Stimulated activated CD4-positive, alpha-beta T cell treated with anti-CD3 and anti-CD28 coated beads, Interleukin-2, amount 100 ng/mL, for 4 hours (primary cell): Measurements from ENCODE around the gene ENTR1.

Experiments used
- DNase-seq: peaks from one replicate; pipeline ENCODE4 v3.0.0-alpha.2; 2020; ENCODE audit warnings: low read depth

Gene ENTR1

DNA sequence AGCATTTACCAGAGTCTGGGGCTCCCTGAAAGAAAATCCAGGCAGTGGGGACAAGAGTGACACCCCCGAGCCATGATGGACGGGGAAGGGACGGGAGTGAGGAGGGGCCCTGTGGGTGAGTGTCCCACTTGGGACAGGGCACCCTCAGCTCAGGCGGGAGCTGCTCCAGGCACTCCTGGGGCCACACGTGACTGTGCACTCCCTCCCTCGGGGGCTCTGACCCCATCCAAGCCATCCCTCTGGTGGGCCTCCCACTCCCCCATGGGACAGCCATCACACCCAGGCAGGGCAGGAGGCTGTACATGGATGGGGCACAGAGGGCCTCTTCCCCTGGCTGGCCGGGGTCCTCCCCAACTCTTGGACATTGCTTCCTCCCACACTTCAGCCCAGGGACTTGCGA is 34.0 kb downstream of the ENTR1 start:
- DNase-seq = no peak

GRCh38 chr9:136375096-136375495 is 35.3 kb downstream of the ENTR1 start:
- DNase-seq = no peak

- no peak for DNase-seq
Measured at GRCh38 chr9:136374183-136374575, 36.2 kb downstream of the ENTR1 start.

DNA sequence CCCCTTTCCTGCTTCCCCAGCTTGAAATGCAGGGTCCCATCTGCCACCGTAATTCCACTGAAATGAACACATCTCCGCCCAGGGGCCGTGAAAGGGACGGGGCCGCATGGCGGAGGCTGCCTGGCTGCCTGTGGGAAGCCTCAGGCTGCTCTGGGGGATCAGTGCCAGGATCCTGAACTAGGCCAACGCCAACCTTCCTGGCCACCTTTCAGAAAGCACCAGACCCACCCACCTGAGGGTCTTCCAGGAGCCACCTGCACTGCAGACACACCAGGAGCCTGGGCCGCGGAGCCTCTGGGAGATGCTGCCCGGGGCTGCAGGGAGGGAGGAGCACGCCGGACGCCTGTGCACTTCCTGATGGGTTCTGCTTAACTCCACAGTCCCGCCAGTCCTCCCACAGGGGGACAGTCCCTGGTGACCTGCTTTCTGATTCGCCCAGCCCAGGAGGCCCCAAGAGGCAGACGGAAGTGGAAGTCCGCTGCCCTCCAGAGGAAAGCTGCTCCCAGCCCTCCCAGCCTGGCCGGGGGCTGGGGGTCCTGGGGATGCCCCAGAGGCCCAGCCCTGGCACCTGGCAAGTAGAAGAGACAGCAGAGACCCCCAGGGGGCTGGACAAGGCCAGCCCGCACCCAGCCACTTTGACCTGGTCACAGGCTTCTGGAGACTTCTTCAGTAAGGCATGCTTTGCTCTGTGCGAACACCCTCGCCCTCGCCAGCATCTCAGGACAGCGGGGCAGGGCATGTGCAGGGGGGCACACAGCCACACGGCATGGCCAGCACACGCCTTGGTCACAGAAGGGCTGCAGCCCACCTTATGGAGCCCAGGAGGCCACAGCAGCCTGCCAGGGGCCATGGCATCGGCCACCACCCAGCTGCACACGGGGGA is 36.9 kb downstream of the ENTR1 start, which contains the start of gene CARD9:
TSS of gene CARD9 (minus strand) at position 370 of the 883 bp plus-strand sequence. CDS start 1,591 bp downstream, outside the sequence.
- DNase-seq = no peak

DNA sequence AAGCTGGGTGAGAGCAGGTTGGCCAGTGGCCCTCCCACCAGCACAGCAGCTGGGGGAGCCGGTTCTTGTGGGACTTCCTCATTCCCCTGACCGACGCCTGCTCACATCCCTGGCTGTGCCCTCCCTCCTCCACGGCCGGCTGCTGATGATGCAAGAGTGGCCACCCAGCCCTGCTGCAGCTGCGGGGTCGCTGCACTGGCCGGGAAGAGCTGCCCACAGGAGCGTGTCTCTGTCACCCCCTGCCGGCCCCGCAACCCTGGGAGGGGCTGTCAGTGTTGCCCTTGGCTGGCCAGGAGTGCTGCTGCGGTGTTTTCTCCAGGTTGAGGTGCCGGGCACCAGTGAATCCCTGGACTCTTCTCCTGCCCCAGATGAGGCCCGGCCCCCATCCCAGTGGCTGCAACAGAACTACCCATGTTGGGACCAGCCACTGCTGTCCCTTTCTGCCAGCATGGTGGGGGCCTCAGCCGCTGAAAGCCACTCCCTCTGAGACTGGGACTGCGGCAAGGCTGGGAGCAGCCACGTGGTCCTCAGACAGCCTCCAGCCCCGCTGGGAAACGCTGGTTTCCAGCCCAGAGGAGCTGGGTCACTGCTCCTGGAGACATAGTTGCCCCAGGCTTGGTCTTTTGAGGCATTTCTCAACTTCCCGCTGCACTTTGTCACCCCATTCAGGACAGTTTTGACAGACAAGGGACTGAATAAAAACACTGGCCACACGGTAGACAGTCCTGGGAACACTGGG is 37.7 kb downstream of the ENTR1 start:
- no peak for DNase-seq

DNA sequence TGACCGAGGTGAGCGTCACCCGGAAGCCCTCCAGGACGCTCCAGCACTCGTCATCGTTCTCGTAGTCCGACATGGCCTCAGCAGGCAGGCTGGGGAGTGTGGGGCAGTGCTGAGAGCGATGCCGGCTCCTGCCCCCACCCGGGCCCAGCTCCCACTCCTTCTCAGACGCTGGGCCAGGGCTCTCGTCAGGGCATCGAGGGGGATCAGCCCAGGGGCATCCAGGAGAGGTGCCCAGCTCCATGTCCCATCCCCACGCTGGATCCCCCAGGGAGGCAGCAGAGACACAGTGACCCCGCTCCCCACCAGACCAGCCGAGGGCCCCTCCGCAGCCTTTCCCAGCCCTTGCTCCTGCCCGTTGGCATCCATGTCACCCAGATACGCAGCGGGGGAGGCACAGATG is 38.4 kb downstream of the ENTR1 start:
- no peak for DNase-seq

DNA sequence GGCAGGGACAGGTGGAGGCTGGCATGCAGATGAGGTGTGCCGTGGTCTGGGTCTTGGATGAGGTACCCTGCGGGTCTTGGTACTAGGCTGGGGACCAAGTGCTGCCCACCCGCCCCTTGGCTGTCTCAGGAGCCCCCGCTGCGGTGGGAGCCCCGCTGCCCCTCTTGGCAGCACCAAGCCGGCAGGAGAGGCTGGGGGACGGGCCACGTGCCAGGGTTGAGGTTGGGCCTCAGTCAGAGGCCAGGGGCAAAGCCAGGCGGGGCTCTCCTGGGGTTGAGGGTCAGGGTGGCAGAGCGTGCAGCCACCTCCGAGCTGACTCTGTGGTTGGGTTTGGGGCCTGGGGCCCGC is 38.9 kb downstream of the ENTR1 start:
- no peak for DNase-seq

- DNase-seq = no peak
Measured at GRCh38 chr9:136370687-136371532, 39.5 kb downstream of the ENTR1 start.

- no peak for DNase-seq
Measured at GRCh38 chr9:136370037-136370436, 40.4 kb downstream of the ENTR1 start.

- DNase-seq = no peak
Measured at GRCh38 chr9:136368190-136368589, 42.2 kb downstream of the ENTR1 start.

DNA sequence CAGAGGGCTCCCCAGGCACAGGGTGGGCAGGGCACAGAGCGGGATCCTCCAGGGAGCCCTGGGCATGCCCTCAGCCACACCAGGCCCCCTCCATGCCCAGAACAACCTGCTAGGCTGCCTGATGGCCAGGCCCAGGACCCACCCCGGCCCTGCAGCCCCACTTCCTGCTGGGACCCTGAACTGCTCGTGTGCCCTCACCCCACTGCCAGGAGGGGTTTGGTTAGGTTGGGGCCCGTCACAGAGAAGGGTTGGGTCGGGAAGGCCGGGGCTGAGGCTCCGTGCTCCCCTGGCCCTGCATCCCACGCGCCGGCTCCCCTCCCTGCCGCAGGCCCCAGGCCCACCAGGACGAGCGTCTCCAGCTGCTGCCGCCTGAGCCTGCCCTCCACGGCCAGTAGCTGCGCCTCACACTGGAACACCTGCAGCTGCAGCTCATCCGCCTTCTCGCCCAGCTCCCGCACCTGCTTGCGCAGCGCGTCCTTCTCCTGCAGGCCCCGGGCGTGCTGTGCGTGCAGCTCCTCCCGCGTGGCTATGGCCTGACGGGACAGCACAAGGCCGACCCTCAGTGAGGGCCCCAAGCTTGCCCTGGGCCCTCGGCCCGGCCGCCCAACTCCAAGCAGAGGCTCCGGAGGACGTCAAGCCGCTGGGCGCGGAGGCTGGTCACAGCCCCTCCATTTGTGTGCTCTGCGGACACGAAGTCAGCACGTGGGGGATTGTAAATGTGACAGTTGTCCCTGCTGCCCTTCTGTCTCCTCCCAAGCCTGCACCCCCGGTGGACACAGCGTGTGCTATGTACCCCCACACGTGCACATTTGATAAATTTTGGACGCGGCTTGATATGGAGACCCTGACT is 42.9 kb downstream of the ENTR1 start:
- no peak for DNase-seq

DNA sequence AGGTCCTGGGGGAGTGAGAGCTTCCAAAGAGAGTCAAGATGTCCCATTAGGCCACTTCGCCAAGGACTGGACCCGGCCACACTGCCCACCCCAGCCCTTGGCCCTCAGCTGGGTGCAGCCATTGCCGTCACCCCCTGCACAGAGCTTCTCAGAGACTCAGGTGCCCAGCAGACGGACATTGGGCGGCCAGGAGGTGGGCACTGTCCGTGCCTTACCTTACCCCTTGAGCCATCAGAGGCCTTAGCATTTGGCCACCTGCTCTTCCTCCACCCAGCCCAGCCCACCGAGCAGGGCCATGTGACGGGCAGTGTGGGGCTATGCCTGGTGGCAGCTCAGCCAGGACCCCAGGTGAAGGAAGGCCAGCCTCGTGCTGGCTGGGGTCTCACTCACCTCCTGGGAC is 43.6 kb downstream of the ENTR1 start:
- DNase-seq = no peak

GRCh38 chr9:136365775-136366222 is 44.6 kb downstream of the ENTR1 start:
- DNase-seq = no peak

- no peak for DNase-seq
Measured at GRCh38 chr9:136364942-136365774, 45.3 kb downstream of the ENTR1 start.

GRCh38 chr9:136363949-136364748 is 46.3 kb downstream of the ENTR1 start:
- no peak for DNase-seq

- peak; percentile 94 for DNase-seq
Measured at GRCh38 chr9:136363106-136363948, 47.1 kb downstream of the ENTR1 start, which contains the start of gene DNLZ. TSS of gene DNLZ (minus strand) at chr9:136363744. CDS start at chr9:136363714, 30 bp downstream.

DNA sequence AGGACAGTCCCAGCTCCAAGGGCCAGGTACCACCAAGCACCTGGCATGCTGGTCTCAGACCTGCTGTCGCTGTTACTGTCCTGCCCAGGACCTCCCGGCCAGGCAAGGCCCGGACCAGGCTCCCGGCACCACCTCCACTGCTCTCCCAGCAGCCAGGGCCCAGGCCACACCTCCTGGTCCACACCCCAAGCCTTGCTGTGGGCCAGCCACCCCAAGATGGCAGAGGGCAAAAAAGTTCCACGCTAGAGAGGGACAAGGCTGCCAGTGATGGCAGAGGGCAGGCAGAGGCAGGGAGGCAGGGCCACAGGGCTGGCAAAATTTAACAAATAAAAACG is 48.0 kb downstream of the ENTR1 start:
- DNase-seq = no peak

DNA sequence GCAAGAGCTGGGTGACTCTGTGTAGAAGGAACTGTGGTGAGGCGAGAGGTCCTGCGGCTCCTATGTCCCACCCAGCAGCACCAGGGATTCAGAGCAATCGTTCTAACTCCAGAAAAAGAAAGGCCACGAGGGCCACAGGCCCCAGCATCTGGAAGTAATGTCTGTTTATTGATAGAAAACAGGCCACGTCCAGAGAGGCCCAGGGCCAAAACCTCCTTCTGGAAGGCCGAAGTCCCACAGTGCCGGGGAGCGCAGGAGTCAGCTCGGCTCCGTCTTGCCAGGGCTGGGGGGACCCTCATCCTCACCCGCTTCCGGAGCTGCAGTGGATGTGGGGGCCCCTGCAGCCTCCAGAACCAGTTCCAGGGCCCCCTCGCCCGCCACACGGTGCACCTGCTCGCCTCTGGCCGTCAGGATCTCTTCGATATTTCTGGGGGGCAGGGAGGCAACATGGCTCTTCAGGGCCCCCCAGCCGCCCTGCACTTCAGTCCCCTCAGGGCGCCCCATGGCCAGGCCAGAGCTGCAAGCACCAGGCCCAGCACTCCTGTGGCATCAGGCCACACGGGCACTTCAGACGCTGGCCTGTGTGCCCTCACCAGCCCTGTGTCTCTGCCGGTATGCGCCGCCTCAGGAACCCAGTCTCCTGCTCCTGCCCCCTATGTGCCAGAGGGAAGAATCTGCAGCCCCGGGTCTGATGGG is 48.5 kb downstream of the ENTR1 start:
- no peak for DNase-seq
